HL-60/S4 treated with phorbol 12-myristate 13-acetate at 8.2 ng/mL for 4 days and 3 days (cell line): ENCODE data around the gene EMILIN1.

Source experiments
- in situ Hi-C: fragments of 300-500 bp; cut with MboI; formaldehyde crosslinking; loops from 2 replicates; pipeline ENCODE4 v1.15.0; 2022; ENCODE audit warnings: low sequenced_read_pairs

EMILIN1 gene

DNA sequence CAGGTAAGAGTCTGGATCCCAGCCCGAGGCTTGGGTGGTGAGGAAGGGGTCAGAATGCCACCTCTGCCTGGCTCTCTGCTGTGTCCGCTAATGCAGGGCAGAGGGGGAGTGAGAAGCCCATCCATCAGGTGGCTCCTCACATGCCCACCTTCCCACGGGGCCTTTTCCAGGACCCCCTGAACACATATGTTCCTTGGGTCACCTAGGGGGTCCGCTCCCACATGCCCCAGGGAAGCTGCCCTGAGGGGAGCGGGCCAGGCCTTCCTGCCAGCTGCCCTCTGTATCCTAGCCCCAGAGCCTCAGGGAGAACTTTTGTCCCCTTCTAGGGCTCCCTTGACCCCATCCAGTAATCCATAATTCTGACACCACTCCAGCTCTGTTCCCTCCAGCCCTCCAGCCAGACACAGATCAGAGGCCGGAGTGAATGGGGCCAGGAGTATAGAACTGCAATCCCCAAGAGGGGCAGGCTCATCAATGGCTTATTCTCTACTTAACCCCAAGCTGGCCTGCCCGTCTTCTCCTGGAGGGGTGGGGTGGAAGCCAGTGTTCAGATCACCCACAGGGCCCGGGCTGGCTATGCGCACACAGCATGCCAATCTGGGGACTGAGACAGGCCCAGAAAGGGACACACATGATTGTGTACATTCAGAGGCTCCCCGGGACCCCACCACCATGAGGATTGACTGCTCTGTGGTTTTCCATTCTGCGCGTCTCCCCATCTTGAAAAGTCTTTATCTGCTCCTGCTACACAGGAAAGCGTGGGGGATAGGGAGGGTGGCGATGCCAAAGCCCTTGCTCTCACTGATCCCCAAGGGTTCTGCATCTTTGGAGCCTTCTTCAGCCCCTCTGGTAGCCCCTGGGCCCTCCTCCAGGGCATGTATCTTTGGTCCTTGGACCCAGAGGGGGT lies 1.1 kb downstream of the EMILIN1 start:
- in situ Hi-C loops, result no loop called here

GRCh38 chr2:27080140-27080469 lies 1.7 kb downstream of the EMILIN1 start:
- in situ Hi-C loops, result no loop called here

DNA sequence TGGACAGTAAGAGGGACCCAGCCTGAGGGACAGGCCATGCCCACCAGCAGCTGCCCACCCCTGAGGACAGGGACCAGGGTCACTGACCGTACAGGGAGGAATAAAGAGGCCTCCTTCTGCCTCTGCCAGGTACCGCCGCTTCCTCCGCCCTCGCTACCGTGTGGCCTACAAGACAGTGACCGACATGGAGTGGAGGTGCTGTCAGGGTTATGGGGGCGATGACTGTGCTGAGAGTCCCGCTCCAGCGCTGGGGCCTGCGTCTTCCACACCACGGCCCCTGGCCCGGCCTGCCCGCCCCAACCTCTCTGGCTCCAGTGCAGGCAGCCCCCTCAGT lies 2.2 kb downstream of the EMILIN1 start:
- in situ Hi-C loops, result no loop called here

- in situ Hi-C loops, result no loop called here
Observed at GRCh38 chr2:27081984-27082772, 3.8 kb downstream of the EMILIN1 start.

DNA sequence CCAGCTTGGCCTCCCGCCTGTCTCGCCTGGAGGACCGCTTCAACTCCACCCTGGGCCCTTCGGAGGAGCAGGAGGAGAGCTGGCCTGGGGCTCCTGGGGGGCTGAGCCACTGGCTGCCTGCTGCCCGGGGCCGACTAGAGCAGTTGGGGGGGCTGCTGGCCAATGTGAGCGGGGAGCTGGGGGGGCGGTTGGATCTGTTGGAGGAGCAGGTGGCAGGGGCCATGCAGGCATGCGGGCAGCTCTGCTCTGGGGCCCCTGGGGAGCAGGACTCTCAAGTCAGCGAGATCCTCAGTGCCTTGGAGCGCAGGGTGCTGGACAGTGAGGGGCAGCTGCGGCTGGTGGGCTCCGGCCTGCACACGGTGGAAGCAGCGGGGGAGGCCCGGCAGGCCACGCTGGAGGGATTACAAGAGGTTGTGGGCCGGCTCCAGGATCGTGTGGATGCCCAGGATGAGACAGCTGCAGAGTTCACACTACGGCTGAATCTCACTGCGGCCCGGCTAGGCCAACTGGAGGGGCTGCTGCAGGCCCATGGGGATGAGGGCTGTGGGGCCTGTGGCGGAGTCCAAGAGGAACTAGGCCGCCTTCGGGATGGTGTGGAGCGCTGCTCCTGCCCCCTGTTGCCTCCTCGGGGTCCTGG lies 4.5 kb downstream of the EMILIN1 start:
- in situ Hi-C loops, result no loop called here

- in situ Hi-C loops, result no loop called here
Observed at GRCh38 chr2:27083410-27084296, 5.2 kb downstream of the EMILIN1 start.

DNA sequence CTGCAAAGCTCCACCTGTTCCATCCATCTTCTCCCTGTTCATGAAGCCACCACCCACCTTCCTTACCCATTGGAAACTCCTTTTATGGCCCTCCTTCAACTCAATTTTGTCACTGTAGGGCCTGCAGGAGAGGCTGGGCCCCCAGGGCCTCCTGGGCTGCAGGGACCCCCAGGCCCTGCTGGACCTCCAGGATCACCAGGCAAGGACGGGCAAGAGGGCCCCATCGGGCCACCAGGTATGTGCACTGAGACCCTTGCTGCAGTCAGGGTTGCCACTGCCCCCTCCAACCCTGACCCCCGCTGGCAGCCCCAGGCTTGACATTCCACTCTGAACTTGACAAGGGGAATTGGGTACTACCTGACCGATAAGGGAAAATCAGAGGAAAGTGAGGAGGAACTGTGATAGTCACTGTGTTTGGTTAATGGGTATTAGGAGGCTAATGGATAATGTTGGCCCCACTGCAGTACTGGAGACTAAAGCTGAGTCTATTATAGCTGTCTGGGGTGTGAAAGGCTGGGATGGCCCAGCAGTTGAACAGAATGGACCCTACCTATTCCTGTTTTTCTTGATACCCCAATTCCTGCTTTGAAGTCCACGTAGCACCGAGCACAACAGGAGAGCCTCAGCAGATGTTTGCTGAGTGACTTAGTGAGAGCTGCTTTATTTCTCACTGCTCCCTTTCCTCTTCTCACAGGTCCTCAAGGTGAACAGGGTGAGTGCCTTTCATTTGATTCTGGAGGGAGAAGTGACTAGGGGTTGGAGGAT lies 6.1 kb downstream of the EMILIN1 start:
- in situ Hi-C loops, result no loop called here

- in situ Hi-C loops, result no loop called here
Observed at GRCh38 chr2:27085062-27085672, 6.8 kb downstream of the EMILIN1 start.

DNA sequence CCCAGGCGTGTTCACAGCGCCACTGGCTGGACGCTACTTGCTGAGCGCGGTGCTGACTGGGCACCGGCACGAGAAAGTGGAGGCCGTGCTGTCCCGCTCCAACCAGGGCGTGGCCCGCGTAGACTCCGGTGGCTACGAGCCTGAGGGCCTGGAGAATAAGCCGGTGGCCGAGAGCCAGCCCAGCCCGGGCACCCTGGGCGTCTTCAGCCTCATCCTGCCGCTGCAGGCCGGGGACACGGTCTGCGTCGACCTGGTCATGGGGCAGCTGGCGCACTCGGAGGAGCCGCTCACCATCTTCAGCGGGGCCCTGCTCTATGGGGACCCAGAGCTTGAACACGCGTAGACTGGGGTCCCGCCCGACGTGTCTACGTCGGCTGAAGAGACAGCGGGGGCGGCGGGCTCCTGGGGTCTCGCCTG lies 7.3 kb downstream of the EMILIN1 start:
- in situ Hi-C loops, result no loop called here

DNA sequence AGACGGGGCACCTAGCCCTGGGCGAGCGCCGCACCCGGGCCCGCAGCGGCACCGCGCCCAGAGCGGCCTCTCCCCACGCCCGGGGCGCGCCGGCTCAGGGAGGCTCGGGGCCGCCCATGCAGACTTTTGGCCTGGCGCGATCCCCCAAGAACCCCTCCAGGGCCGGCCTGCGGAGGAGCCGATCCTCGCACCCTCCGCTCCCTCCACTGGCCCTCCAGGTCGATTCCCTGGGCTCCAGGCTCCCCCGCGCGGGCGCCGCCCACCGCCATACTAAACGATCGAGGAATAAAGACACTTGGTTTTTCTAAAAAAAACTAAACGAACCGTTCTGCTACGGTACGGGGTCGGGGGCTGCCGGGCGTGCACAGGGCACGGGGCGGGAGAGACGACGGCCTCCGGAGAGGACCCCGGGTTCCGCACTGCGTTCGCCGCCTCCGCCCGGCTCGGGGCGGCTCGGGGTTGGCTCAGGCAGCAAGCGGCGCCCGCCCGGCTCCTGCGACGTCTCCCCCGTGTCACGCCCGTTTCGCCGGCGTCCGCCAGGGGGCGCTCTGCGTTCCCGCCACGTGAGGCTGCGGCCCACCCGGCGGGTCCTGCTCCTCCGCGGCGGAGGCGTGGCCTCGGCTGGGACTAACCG lies 7.8 kb downstream of the EMILIN1 start:
- in situ Hi-C loops, result no loop called here

DNA sequence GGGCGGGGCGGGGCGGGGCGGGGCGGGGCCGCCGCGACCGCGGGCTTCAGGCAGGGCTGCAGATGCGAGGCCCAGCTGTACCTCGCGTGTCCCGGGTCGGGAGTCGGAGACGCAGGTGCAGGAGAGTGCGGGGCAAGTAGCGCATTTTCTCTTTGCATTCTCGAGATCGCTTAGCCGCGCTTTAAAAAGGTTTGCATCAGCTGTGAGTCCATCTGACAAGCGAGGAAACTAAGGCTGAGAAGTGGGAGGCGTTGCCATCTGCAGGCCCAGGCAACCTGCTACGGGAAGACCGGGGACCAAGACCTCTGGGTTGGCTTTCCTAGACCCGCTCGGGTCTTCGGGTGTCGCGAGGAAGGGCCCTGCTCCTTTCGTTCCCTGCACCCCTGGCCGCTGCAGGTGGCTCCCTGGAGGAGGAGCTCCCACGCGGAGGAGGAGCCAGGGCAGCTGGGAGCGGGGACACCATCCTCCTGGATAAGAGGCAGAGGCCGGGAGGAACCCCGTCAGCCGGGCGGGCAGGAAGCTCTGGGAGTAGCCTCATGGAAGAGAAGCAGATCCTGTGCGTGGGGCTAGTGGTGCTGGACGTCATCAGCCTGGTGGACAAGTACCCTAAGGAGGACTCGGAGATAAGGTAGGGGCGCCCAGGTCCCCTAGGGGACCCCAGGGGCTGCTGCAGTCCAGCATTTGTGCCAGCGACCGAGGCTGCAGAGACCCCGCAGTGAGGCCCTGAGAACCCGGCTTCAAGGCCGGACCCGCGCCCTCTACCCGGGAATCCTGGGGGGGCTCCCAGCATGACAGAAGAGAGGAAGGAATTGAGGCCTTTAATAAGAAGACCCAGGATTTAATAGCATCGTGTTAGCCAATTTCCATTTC lies 8.5 kb downstream of the EMILIN1 start, which contains the start of gene KHK:
Gene KHK (plus strand): TSS at position 49 of the 870 bp plus-strand sequence. CDS start 488 bp downstream, at position 537.
- in situ Hi-C loops, result no loop called here

- in situ Hi-C loops, result no loop called here
Observed at GRCh38 chr2:27087823-27088410, 9.5 kb downstream of the EMILIN1 start.

GRCh38 chr2:27088634-27089033 lies 10.2 kb downstream of the EMILIN1 start:
- in situ Hi-C loops, result no loop called here

- in situ Hi-C loops, result no loop called here
Observed at GRCh38 chr2:27089111-27089954, 10.9 kb downstream of the EMILIN1 start.

DNA sequence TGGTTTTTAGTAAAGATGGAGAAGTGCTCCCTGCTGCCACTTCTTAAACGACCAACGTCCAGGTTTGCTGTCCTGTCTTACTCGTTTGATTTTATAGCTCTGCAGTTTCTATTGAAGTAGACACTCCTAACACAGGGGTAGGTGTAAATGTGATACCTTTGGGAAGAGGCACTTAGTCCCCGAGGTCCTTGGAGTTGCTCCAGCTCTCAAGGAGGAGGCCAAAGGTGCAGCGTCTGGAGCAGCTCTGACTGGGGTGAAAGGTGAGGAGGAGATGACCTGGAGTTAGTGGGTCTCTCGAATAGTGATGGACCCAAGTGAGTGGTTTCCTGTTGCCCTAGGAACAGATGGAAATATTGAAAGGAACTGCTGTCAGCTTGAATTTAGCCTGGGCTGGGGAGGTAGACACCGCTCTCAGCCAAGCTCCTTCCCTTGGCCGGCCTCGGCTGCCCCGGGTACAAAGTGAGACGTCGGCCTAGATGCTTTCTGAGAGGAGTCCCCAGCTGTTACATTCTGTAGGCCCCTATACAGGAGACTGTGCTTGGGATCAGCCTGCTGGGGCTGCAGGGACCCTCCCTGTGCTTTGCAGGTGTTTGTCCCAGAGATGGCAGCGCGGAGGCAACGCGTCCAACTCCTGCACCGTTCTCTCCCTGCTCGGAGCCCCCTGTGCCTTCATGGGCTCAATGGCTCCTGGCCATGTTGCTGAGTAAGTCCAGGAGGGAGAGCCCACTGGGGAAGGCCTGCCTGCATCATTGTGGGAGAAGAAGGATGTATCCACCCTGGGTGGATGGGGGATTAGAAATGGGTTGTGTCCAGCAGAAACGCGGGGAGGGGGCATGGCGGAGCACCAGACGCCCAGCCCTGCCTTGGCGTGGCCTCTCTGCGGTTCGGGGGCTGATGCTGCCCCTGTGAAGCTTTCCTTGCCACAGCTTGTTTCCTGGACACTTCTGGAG lies 13.6 kb downstream of the EMILIN1 start:
- in situ Hi-C loops, result no loop called here
